A549 (cell line): ENCODE measurements around the gene TEKT5. TPM values are rescaled to one million over a fixed set of nuclear protein-coding genes. Genes with fewer than 3 reads are reported as not detected.
A peak's percentile ranks its signal among the peaks of the same experiment; 100 is the strongest.

ENCODE experiments used
- ATAC-seq, 2 experiments: fragments of 200-7000 bp in 1 of 2; fragments of >200 bp in 1 of 2; cut with Nextera tagmentation in 1 of 2; cut with Tn5 transposase in 1 of 2; 3 replicates each; pipeline versions ENCODE4 v1.8.0 to v1.9.1; 2018 to 2020; ENCODE audit warnings: mild to moderate bottlenecking in 1 of 2, moderate library complexity in 1 of 2
- CTCF ChIA-PET: fragments of 300-600 bp; sonication (Branson Sonifier 250); formaldehyde crosslinking; extraction: SDS; loops from one replicate; lab custom pipeline; 2021; ENCODE audit warnings: antibody characterized with exemption, inconsistent platforms; lab: Yijun Ruan, JAX
- POLR2A ChIA-PET: fragments of 350-600 bp; formaldehyde crosslinking; extraction: SDS; loops from one replicate; lab custom pipeline; 2021; ENCODE audit warnings: antibody characterized with exemption, inconsistent platforms; lab: Yijun Ruan, JAX
- DNase-seq, 2 experiments: peaks; one replicate each; pipeline versions ENCODE4 v3.0.0 to v3.0.0-alpha.2; 2011 to 2016; ENCODE audit warnings: low read depth in 1 of 2, low spot score in 1 of 2
- FAIRE-seq: peaks from 2 replicates; lab custom pipeline; 2011; peaks lifted over from hg19 to GRCh38; lab: Jason Lieb, UNC
- H3K27ac ChIP-seq, 2 experiments: fragments of >200 bp; sonication (Bioruptor Twin); formaldehyde crosslinking; 3 replicates each; pipeline ENCODE4 v1.5.1; 2016 to 2017
- H3K4me1 ChIP-seq: fragments of >200 bp; sonication (Bioruptor Twin); formaldehyde crosslinking; 3 replicates; pipeline ENCODE4 v1.6.1; 2016
- H3K4me2 ChIP-seq: fragments of >200 bp; sonication (Bioruptor Twin); formaldehyde crosslinking; 3 replicates; pipeline ENCODE4 v1.6.1; 2016
- H3K4me3 ChIP-seq: fragments of >200 bp; sonication (Bioruptor Twin); formaldehyde crosslinking; 3 replicates; pipeline ENCODE4 v1.5.1; 2016
- H3K9me3 ChIP-seq: fragments of >200 bp; sonication (Bioruptor Twin); formaldehyde crosslinking; 3 replicates; pipeline ENCODE4 v1.6.1; 2016
- BHLHE40 ChIP-seq: IDR thresholded peaks from 2 replicates; pipeline ENCODE4 v1.6.1; 2012; ENCODE audit warnings: low read depth, low read length, inconsistent platforms
- CBX2 ChIP-seq: fragments of 200-600 bp; sonication (generic); IDR thresholded peaks from 2 replicates; pipeline ENCODE4 v1.6.1; 2016; ENCODE audit warnings: low read depth, mild to moderate bottlenecking, borderline replicate concordance
- HES2 ChIP-seq: fragments of >200 bp; sonication (Bioruptor Twin); formaldehyde crosslinking; IDR thresholded peaks from 2 replicates; pipeline ENCODE4 v1.6.1; 2016
- HMGXB4 ChIP-seq: fragments of 250-450 bp; sonication (Bioruptor Pico); IDR thresholded peaks from 2 replicates; pipeline ENCODE4 v1.5.0; 2021; ENCODE audit warnings: mild to moderate bottlenecking, moderate library complexity, borderline replicate concordance
- HOXB5 ChIP-seq: fragments of 250-450 bp; sonication (Bioruptor Pico); IDR thresholded peaks from 2 replicates; pipeline ENCODE4 v1.5.0; 2020; ENCODE audit warnings: mild to moderate bottlenecking, moderate library complexity
- MAZ ChIP-seq: fragments of 150-350 bp; IDR thresholded peaks from 2 replicates; pipeline ENCODE4 v1.6.1; 2014; ENCODE audit warnings: antibody characterized with exemption, low read depth, low read length, borderline replicate concordance
- MYC ChIP-seq: IDR thresholded peaks from 2 replicates; pipeline ENCODE4 v1.6.1; 2012; ENCODE audit warnings: mild to moderate bottlenecking, inconsistent platforms, low read length, improper control_type of control experiment, borderline replicate concordance
- NR3C1 ChIP-seq: fragments of >200 bp; sonication (Bioruptor Twin); formaldehyde crosslinking; IDR thresholded peaks from 3 replicates; pipeline ENCODE4 v1.6.1; 2017
- PHF8 ChIP-seq: fragments of 200-600 bp; sonication (generic); IDR thresholded peaks from 2 replicates; pipeline ENCODE4 v1.6.1; 2016; ENCODE audit warnings: low read depth, mild to moderate bottlenecking, antibody characterized with exemption, moderate library complexity, borderline replicate concordance
- RAD21 ChIP-seq, 2 experiments: fragments of >200 bp in 1 of 2; sonication (Bioruptor Twin) in 1 of 2; formaldehyde crosslinking in 1 of 2; IDR thresholded peaks in 1 of 2; conservative IDR thresholded peaks in 1 of 2; 2 replicates in 1 of 2; 3 replicates in 1 of 2; pipeline ENCODE4 v1.6.1; 2012 to 2018; ENCODE audit warnings: inconsistent platforms in 1 of 2
- RARB ChIP-seq: fragments of 250-450 bp; sonication (Bioruptor Pico); IDR thresholded peaks from 2 replicates; pipeline ENCODE4 v1.8.0; 2021; ENCODE audit warnings: mild to moderate bottlenecking, moderate library complexity
- RNF2 ChIP-seq: fragments of 200-600 bp; sonication (generic); IDR thresholded peaks from 2 replicates; pipeline ENCODE4 v1.6.1; 2016; ENCODE audit warnings: low read depth, mild to moderate bottlenecking, antibody characterized with exemption, moderate library complexity, borderline replicate concordance
- SMC3 ChIP-seq: fragments of >200 bp; sonication (Bioruptor Twin); formaldehyde crosslinking; IDR thresholded peaks from 3 replicates; pipeline ENCODE4 v1.6.1; 2018; ENCODE audit warnings: inconsistent platforms
- SREBF2 ChIP-seq: fragments of 450-650 bp; IDR thresholded peaks from 2 replicates; pipeline ENCODE4 v1.6.1; 2014; ENCODE audit warnings: mild to moderate bottlenecking, moderate library complexity
- TP53 ChIP-seq: fragments of 250-450 bp; sonication (Bioruptor Pico); IDR thresholded peaks from 2 replicates; pipeline ENCODE4 v1.5.0; 2021; ENCODE audit warnings: mild to moderate bottlenecking, moderate library complexity
- ZNF302 ChIP-seq: fragments of 250-450 bp; sonication (Bioruptor Pico); IDR thresholded peaks from 2 replicates; pipeline ENCODE4 v1.9.0; 2021; ENCODE audit warnings: inconsistent platforms, mild to moderate bottlenecking, moderate library complexity
- WGBS: methylation state at CpG from one replicate; pipeline ENCODE4 v1.1.6; 2017; ENCODE audit errors: missing lambda C conversion rate; 5-methylcytosine and 5-hydroxymethylcytosine counted together
- polyA minus RNA-seq: library from RNA; depleted of rRNA, polyadenylated mRNA; stranded (reverse); fragments of >200 nt; gene quantifications from 2 replicates; pipeline ENCODE4 v1.2.3, GENCODE V29; 2011; rRNA and poly(A)+ RNA removed
- polyA plus RNA-seq, 4 experiments: library from polyadenylated mRNA; depleted of rRNA in 3 of 4; stranded (reverse); fragments of >200 nt; fragmentation: RNase III in 1 of 4; extraction: RNeasy Plus Mini Kit Qiagen cat#74134 plus additional on column Dnase treatment in 1 of 4; gene quantifications; 2 replicates in 3 of 4; 3 replicates in 1 of 4; pipeline ENCODE4 v1.2.3, GENCODE V29; 2011 to 2017
- TF ChIP-seq, protein P1 (sequence below): fragments of 450-650 bp; IDR thresholded peaks from 2 replicates; pipeline ENCODE4 v1.6.1; 2014; ENCODE audit warnings: antibody characterized with exemption
- TF ChIP-seq, protein P2 (sequence below): fragments of 150-350 bp; IDR thresholded peaks from 2 replicates; pipeline ENCODE4 v1.6.1; 2014; ENCODE audit warnings: low read depth, mild to moderate bottlenecking, low read length
- TF ChIP-seq, protein P3 (sequence below): fragments of 200-600 bp; sonication (generic); IDR thresholded peaks from 2 replicates; pipeline ENCODE4 v1.6.1; 2016; ENCODE audit warnings: antibody characterized with exemption, mild to moderate bottlenecking, moderate library complexity
- TF ChIP-seq, protein P4 (sequence below): IDR thresholded peaks from 2 replicates; pipeline ENCODE4 v1.6.1; 2012

TEKT5 gene
- polyA plus RNA-seq (2011; rRNA removed) (0.12 and 0.14 TPM in 2 replicates), polyA plus RNA-seq (2017; fragmentation: RNase III; extraction: RNeasy Plus Mini Kit Qiagen cat#74134 plus additional on column Dnase treatment) (0.09 TPM in 1 of 3 replicates, not detected in the others), polyA minus RNA-seq (0.24 and 0.58 TPM in 2 replicates)
- polyA plus RNA-seq (2012; cell fraction: cytosol; rRNA removed), result 0.03 and 0.05 TPM in 2 replicates
- polyA plus RNA-seq (2012; cell fraction: nucleus; rRNA removed), result 0.10 and 0.16 TPM in 2 replicates

GRCh38 chr16:10694830-10695229 lies at the start of gene TEKT5:
TSS of gene TEKT5 (minus strand) at chr16:10694930. CDS start at chr16:10694873, 57 bp downstream.
- Histone ChIP-seq H3K4me1 (no peaks in the 10 kb centered on the region), H3K4me2 (no peak within 1 kb of the TSS), H3K4me3 (no peak within 1 kb of the TSS), H3K9me3 (no peaks in the 10 kb centered on the region), H3K27ac (no peak within 1 kb of the TSS)
- ChIA-PET CTCF (interaction anchor here (1.1 to 1.3 kb wide), 2 partner anchors 185 to 380 kb away, joined by 3 read pairs; no protein-coding TSS in a partner anchor), POLR2A (no interaction called here)
- no peak for ATAC-seq
- DNase-seq, result no peak
- 53% methylated on average over 5 of the region's 5 CpGs for WGBS
- no peak for FAIRE-seq
- TF ChIP-seq, protein P1, sequence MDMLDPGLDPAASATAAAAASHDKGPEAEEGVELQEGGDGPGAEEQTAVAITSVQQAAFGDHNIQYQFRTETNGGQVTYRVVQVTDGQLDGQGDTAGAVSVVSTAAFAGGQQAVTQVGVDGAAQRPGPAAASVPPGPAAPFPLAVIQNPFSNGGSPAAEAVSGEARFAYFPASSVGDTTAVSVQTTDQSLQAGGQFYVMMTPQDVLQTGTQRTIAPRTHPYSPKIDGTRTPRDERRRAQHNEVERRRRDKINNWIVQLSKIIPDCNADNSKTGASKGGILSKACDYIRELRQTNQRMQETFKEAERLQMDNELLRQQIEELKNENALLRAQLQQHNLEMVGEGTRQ, result no peak
- no peak for TF ChIP-seq SMC3
- TF ChIP-seq, protein P2, sequence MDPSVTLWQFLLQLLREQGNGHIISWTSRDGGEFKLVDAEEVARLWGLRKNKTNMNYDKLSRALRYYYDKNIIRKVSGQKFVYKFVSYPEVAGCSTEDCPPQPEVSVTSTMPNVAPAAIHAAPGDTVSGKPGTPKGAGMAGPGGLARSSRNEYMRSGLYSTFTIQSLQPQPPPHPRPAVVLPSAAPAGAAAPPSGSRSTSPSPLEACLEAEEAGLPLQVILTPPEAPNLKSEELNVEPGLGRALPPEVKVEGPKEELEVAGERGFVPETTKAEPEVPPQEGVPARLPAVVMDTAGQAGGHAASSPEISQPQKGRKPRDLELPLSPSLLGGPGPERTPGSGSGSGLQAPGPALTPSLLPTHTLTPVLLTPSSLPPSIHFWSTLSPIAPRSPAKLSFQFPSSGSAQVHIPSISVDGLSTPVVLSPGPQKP, result no peak
- no peak for TF ChIP-seq RAD21 (conservative IDR thresholded peaks at IDR 0.05 in 1 of 2, IDR thresholded peaks at IDR 0.05 in 1 of 2)
- TF ChIP-seq RARB, result no peak

- ChIA-PET POLR2A (interaction anchor here (0.6 to 1.8 kb wide), 28 partner anchors 8 to 1776 kb away, joined by 3 to 13 read pairs (median 4); partner anchors contain the start of genes ATF7IP2, DEXI, HAPSTR1 and SOCS1), CTCF (interaction anchor here (0.6 to 2.0 kb wide), 5 partner anchors 13 to 229 kb away, joined by 3 to 6 read pairs (median 5); no protein-coding TSS in a partner anchor)
- WGBS, result under 1% methylated on average over 40 of the region's 57 CpGs
- DNase-seq (peak; percentile 93 to 99), FAIRE-seq (no peak), ATAC-seq (peak; percentile 96)
- Histone ChIP-seq H3K9me3 (no peaks in the 10 kb centered on the region), H3K27ac (peak within 1 kb of the TSS; percentile 89 to 95), H3K4me2 (peak within 1 kb of the TSS; percentile 84), H3K4me1 (peaks cover 17% of the 10 kb centered on the region; the same call in 2 of the 3 replicates), H3K4me3 (peak within 1 kb of the TSS; percentile 46)
- no peak for TF ChIP-seq HMGXB4
- no peak for TF ChIP-seq CBX2
- no peak for TF ChIP-seq NR3C1
- peak; percentile 62; the same call in 1 of the 2 replicates for TF ChIP-seq MAZ
- no peak for TF ChIP-seq RNF2
- TF ChIP-seq, protein P2, result no peak
- peak; percentile 99 for TF ChIP-seq PHF8
- TF ChIP-seq ZNF302 (CRISPR knock-in tag), result no peak
- TF ChIP-seq, protein P3, sequence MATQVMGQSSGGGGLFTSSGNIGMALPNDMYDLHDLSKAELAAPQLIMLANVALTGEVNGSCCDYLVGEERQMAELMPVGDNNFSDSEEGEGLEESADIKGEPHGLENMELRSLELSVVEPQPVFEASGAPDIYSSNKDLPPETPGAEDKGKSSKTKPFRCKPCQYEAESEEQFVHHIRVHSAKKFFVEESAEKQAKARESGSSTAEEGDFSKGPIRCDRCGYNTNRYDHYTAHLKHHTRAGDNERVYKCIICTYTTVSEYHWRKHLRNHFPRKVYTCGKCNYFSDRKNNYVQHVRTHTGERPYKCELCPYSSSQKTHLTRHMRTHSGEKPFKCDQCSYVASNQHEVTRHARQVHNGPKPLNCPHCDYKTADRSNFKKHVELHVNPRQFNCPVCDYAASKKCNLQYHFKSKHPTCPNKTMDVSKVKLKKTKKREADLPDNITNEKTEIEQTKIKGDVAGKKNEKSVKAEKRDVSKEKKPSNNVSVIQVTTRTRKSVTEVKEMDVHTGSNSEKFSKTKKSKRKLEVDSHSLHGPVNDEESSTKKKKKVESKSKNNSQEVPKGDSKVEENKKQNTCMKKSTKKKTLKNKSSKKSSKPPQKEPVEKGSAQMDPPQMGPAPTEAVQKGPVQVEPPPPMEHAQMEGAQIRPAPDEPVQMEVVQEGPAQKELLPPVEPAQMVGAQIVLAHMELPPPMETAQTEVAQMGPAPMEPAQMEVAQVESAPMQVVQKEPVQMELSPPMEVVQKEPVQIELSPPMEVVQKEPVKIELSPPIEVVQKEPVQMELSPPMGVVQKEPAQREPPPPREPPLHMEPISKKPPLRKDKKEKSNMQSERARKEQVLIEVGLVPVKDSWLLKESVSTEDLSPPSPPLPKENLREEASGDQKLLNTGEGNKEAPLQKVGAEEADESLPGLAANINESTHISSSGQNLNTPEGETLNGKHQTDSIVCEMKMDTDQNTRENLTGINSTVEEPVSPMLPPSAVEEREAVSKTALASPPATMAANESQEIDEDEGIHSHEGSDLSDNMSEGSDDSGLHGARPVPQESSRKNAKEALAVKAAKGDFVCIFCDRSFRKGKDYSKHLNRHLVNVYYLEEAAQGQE, result no peak
- 0 out of 2 replicates have a peak, but pooled peaks have one; percentile 36 for TF ChIP-seq RARB
- TF ChIP-seq RAD21 (conservative IDR thresholded peaks at IDR 0.05 in 1 of 2, IDR thresholded peaks at IDR 0.05 in 1 of 2), result no peak
- TF ChIP-seq, protein P4, sequence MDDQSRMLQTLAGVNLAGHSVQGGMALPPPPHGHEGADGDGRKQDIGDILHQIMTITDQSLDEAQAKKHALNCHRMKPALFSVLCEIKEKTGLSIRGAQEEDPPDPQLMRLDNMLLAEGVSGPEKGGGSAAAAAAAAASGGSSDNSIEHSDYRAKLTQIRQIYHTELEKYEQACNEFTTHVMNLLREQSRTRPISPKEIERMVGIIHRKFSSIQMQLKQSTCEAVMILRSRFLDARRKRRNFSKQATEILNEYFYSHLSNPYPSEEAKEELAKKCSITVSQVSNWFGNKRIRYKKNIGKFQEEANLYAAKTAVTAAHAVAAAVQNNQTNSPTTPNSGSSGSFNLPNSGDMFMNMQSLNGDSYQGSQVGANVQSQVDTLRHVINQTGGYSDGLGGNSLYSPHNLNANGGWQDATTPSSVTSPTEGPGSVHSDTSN, result peak; percentile 84
- TF ChIP-seq MYC, result no peak
- no peak for TF ChIP-seq TP53 (CRISPR knock-in tag)
- no peak for TF ChIP-seq HES2
- peak; percentile 62; the same call in 1 of the 2 replicates for TF ChIP-seq HOXB5 (CRISPR knock-in tag)
- peak; percentile 22; the same call in 1 of the 2 replicates for TF ChIP-seq SREBF2
- no peak for TF ChIP-seq BHLHE40
These were observed 49.1 kb upstream of the TEKT5 start, which contains the start of gene NUBP1 for GRCh38 chr16:10743610-10744369. TSS of gene NUBP1 (plus strand) at chr16:10743842. CDS start at chr16:10743864, 22 bp downstream.
